GM20000 (cell line): ENCODE measurements around the gene NLRP5.
"Not testable (repeated sequence)": the region's sequence is repeated elsewhere in the genome, so short reads cannot be mapped to it uniquely, and the experiment has no call there.

Experiments
- DNase-seq: peaks from one replicate; pipeline ENCODE4 v3.0.0; 2012; ENCODE audit warnings: low spot score
- TF ChIP-seq, protein P1 (sequence below): IDR thresholded peaks from 2 replicates; pipeline ENCODE4 v1.5.1; 2012; ENCODE audit warnings: mild to moderate bottlenecking, control low read depth; ENCODE audit errors: extremely low read depth, missing control alignments

NLRP5 gene

GRCh38 chr19:55986487-55986886 is at the start of gene NLRP5:
Gene NLRP5 (plus strand): TSS chr19:55986775.
- TF ChIP-seq, protein P1, sequence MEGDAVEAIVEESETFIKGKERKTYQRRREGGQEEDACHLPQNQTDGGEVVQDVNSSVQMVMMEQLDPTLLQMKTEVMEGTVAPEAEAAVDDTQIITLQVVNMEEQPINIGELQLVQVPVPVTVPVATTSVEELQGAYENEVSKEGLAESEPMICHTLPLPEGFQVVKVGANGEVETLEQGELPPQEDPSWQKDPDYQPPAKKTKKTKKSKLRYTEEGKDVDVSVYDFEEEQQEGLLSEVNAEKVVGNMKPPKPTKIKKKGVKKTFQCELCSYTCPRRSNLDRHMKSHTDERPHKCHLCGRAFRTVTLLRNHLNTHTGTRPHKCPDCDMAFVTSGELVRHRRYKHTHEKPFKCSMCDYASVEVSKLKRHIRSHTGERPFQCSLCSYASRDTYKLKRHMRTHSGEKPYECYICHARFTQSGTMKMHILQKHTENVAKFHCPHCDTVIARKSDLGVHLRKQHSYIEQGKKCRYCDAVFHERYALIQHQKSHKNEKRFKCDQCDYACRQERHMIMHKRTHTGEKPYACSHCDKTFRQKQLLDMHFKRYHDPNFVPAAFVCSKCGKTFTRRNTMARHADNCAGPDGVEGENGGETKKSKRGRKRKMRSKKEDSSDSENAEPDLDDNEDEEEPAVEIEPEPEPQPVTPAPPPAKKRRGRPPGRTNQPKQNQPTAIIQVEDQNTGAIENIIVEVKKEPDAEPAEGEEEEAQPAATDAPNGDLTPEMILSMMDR: no peak
- no peak for DNase-seq

DNA sequence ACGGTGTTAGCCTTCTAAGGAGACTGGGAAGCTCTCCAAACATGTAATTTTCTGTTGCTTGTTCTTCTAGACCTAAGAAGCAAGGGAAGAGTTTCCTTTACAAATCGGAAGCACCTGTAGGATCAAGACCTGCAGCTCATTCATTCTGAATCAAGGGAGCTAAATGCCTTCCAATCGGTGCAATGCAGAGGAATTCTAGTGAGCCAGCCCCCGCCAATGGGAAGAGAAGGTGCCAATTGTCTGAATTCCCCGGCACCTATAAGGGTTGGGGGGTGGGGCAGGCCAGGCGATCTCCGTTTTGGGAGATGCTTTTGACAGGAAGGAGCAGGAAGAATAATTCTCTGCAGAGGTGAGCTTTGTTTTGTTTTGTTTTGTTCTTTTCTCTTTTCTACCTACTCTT is 47.4 kb upstream of the NLRP5 start:
- DNase-seq: no peak

GRCh38 chr19:55940306-55940705 is 46.3 kb upstream of the NLRP5 start:
- DNase-seq: no peak
- TF ChIP-seq, protein P1: no peak

More for the DNA sequence above, 47.4 kb upstream of the NLRP5 start:
- TF ChIP-seq, protein P1: no peak

DNA sequence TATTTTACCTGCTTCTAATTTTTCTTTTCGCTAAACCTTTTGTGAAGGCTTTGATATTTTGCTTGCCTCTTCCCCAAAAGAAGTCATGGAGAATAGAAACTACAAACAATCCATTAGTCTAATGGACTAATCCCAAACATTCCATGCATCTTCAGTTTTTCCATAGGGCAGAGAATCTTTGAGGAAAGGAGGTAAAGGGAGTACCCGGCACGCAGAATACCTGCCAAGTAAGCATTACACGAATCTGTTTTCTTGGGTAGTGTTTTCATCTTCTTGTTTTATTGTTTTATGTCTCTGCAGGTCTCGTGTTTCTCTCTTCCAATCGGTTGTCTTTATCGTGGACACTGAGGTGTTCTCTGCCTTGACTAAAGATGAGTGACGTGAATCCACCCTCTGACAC is 39.0 kb upstream of the NLRP5 start, which contains the start of gene NLRP8:
Gene NLRP8 (plus strand): TSS at position 301 of the 400 bp plus-strand sequence.
- TF ChIP-seq, protein P1: no peak
- no peak for DNase-seq

- not testable (repeated sequence) for DNase-seq
Observed at GRCh38 chr19:55950566-55950965, 36.0 kb upstream of the NLRP5 start.

DNA sequence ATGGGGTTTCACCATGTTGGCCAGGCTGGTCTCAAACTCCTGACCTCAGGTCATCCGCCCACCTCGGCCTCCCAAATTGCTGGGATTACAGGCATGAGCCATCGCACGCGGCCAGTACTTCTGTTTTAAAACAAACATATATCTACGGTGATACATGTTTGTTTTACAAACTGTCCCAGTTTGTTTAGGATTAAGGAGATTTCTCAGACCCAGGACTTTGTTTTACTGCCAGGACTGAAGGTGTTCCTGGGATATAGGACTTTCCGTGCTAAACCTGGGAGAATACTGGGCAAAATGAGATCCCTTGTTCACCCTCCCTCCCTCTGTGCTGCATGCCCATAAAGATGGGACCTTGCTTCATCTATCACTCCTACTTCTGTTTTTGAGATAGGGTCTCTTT is 30.1 kb upstream of the NLRP5 start:
- DNase-seq: no peak
- TF ChIP-seq, protein P1: no peak

- TF ChIP-seq, protein P1: no peak
- DNase-seq: no peak
Observed at GRCh38 chr19:55958356-55958755, 28.2 kb upstream of the NLRP5 start.

GRCh38 chr19:55959996-55960675 is 26.4 kb upstream of the NLRP5 start:
- no peak for DNase-seq
- TF ChIP-seq, protein P1: no peak
